Stomach (tissue), 19 donors: ENCODE measurements around the gene SNX19. TPM values are rescaled to one million over a fixed set of nuclear protein-coding genes. Genes with fewer than 3 reads are reported as not detected.

Experiments
- DNase-seq, 2 donors: peaks; one replicate each; pipeline versions ENCODE4 v3.0.0 to v3.0.0-alpha.2; 2013 to 2019
- H3K27ac ChIP-seq, 5 donors: fragments of 200-600 bp in 4 of 5; sonication (generic) in 4 of 5; one replicate each; pipeline ENCODE4 v1.5.1; 2013 to 2019; ENCODE audit warnings: mild to moderate bottlenecking in 1 of 5, moderate library complexity in 1 of 5
- H3K27me3 ChIP-seq, 3 donors: fragments of 200-600 bp; sonication (generic); one replicate each; pipeline ENCODE4 v1.5.1; 2017 to 2019; ENCODE audit warnings: mixed run types in 1 of 3
- H3K36me3 ChIP-seq, 4 donors: fragments of 200-600 bp; sonication (generic); 1 replicate in 3 of 4; 2 replicates in 1 of 4; pipeline ENCODE4 v1.5.1; 2016 to 2019
- H3K4me1 ChIP-seq, 4 donors: fragments of 200-600 bp; sonication (generic); one replicate each; pipeline ENCODE4 v1.5.1; 2016 to 2019
- H3K4me3 ChIP-seq, 4 donors: fragments of 200-600 bp; sonication (generic) in 3 of 4; one replicate each; pipeline ENCODE4 v1.5.1; 2016 to 2019; ENCODE audit warnings: mild to moderate bottlenecking in 1 of 4
- H3K9me3 ChIP-seq, 4 donors: fragments of 200-600 bp; sonication (generic); one replicate each; pipeline ENCODE4 v1.5.1; 2016 to 2019
- CTCF ChIP-seq, 7 experiments: fragments of 450-650 bp in 4 of 7; fragments of 200-600 bp in 3 of 7; sonication (generic) in 3 of 7; IDR thresholded peaks; one replicate each; pipeline ENCODE4 v1.5.1; 2016 to 2019; ENCODE audit warnings: antibody characterized with exemption in 7 of 7, control low read depth in 2 of 7, mild to moderate bottlenecking in 1 of 7
- EP300 ChIP-seq: sonication (generic); formaldehyde crosslinking; IDR thresholded peaks from one replicate; pipeline ENCODE4 v1.6.1; 2017; ENCODE audit warnings: antibody characterized with exemption
- POLR2A ChIP-seq, 4 donors: fragments of 450-650 bp; IDR thresholded peaks; one replicate each; pipeline ENCODE4 v1.6.1; 2016; ENCODE audit warnings: antibody characterized with exemption in 4 of 4, control low read depth in 2 of 4, mild to moderate bottlenecking in 1 of 4, moderate library complexity in 1 of 4
- POLR2AphosphoS5 ChIP-seq, 3 donors: sonication (generic); formaldehyde crosslinking; IDR thresholded peaks; one replicate each; pipeline ENCODE4 v1.6.1; 2016; ENCODE audit warnings: antibody characterized with exemption in 3 of 3
- WGBS, 5 donors: extraction: QIAGEN DNeasy Blood & Tissue Kit in 3 of 5; methylation state at CpG; one replicate each; pipeline versions ENCODE4 v1.1.5 to v1.1.7; 2013 to 2018; 5-methylcytosine and 5-hydroxymethylcytosine counted together
- intact Hi-C: fragments of 100-400 bp; cut with DNase I; formaldehyde crosslinking; loops from one replicate; pipeline ENCODE4 v1.15.1; 2023; ENCODE audit warnings: low total_unique reads
- long read RNA-seq, 10 donors: transcript quantifications; one replicate each; lab custom pipeline, GENCODE V29; 2026
- polyA plus RNA-seq, 3 donors: library from polyadenylated mRNA; stranded (reverse); fragments of 200-250 nt; gene quantifications; one replicate each; pipeline ENCODE4 v1.2.3, GENCODE V29; 2013
- total RNA-seq, 5 donors: library from RNA; depleted of rRNA; stranded (reverse); fragments of >200 nt; gene quantifications; one replicate each; pipeline versions ENCODE4 v1.1.0 to v1.2.3, GENCODE V29; 2014 to 2016
- donor health status: healthy with polysubstance abuse.
- donor health status: Bipolar disorder and iron deficiency.
- donor health status: healthy.

SNX19 gene
- total RNA-seq (100 to 1,000 TPM in 1 of 5 donors, 10 to 100 TPM in 4; 45.5 to 173 (median 80.4) TPM), polyA plus RNA-seq (10 to 100 TPM in 2 of 3 donors, 1 to 10 TPM in 1; 8.7 to 11.6 (median 11.3) TPM)
- long read RNA-seq, donor 1, full-length matches to known transcripts: 2 of 2 reads
- long read RNA-seq, donor 1, partial matches to known transcripts: 0 of 2 reads
- long read RNA-seq, donor 1, other reads (novel, unspliced or antisense): 0 of 2 reads
- long read RNA-seq, donor 2: 0 reads
- long read RNA-seq, donor 3, full-length matches to known transcripts: 1 of 1 reads
- long read RNA-seq, donor 3, partial matches to known transcripts: 0 of 1 reads
- long read RNA-seq, donor 3, other reads (novel, unspliced or antisense): 0 of 1 reads
- long read RNA-seq, donor 4, partial matches to known transcripts: 0 of 1 reads
- long read RNA-seq, donor 4, other reads (novel, unspliced or antisense): 0 of 1 reads
- long read RNA-seq, donor 5, full-length matches to known transcripts: 3 of 3 reads
- long read RNA-seq, donor 5, partial matches to known transcripts: 0 of 3 reads
- long read RNA-seq, donor 5, other reads (novel, unspliced or antisense): 0 of 3 reads
- long read RNA-seq, donor 6, full-length matches to known transcripts: 5 of 5 reads
- long read RNA-seq, donor 6, partial matches to known transcripts: 0 of 5 reads
- long read RNA-seq, donor 6, other reads (novel, unspliced or antisense): 0 of 5 reads
- long read RNA-seq, donor 7, full-length matches to known transcripts: 2 of 2 reads
- long read RNA-seq, donor 7, partial matches to known transcripts: 0 of 2 reads
- long read RNA-seq, donor 7, other reads (novel, unspliced or antisense): 0 of 2 reads
- long read RNA-seq, donor 8, partial matches to known transcripts: 0 of 1 reads
- long read RNA-seq, donor 8, other reads (novel, unspliced or antisense): 0 of 1 reads
- long read RNA-seq, donor 9: 0 reads
- long read RNA-seq, donor 10, partial matches to known transcripts: 0 of 1 reads
- long read RNA-seq, donor 10, other reads (novel, unspliced or antisense): 0 of 1 reads

- H3K36me3 ChIP-seq: peaks cover 0 to 36% (median 32%) of the 10 kb centered on the region in 4 donors
- TF ChIP-seq POLR2AphosphoS5 (IDR thresholded peaks at IDR 0.05) (peak; percentile 95 to 97 (median 96)), EP300 (no peak), CTCF (IDR thresholded peaks at IDR 0.05) (peak in 5 of 7 experiments; percentile 78 to 96 (median 89)), POLR2A (IDR thresholded peaks at IDR 0.05) (peak in 2 of 4 donors; percentile 34 to 70)
- peak; percentile 95 to 97 for DNase-seq
- H3K27me3 ChIP-seq: no peaks in the 10 kb centered on the region
- peak within 1 kb of the TSS; percentile 83 to 96 (median 89) for H3K27ac ChIP-seq
- H3K4me3 ChIP-seq: peak within 1 kb of the TSS; percentile 66 to 94 (median 88)
- no peaks in the 10 kb centered on the region for H3K9me3 ChIP-seq
- intact Hi-C loops: no loop called here
- H3K4me1 ChIP-seq: peaks cover 22 to 46% (median 36%) of the 10 kb centered on the region in 4 donors
- WGBS, 5 donors: 0 to 2% (median 1%) methylated on average over 26 to 72 of the region's 72 CpGs
Measured at GRCh38 chr11:130916238-130916855, at the start of gene SNX19. Gene SNX19, minus strand, starts transcription at chr11:130916479. Its CDS starts 540 bp downstream, at chr11:130915939.

GRCh38 chr11:130964058-130964792 is 47.9 kb upstream of the SNX19 start:
- no peak for TF ChIP-seq POLR2A (IDR thresholded peaks at IDR 0.05)
- TF ChIP-seq CTCF (IDR thresholded peaks at IDR 0.05): no peak
- TF ChIP-seq POLR2AphosphoS5 (IDR thresholded peaks at IDR 0.05): no peak
- TF ChIP-seq EP300: no peak
- Histone ChIP-seq H3K4me1 (no peaks in the 10 kb centered on the region), H3K4me3 (no peak overlapping the region), H3K9me3 (peaks cover 0 to 19% (median 11%) of the 10 kb centered on the region in 4 donors), H3K36me3 (no peaks in the 10 kb centered on the region), H3K27ac (no peak overlapping the region), H3K27me3 (no peaks in the 10 kb centered on the region)
- intact Hi-C loops: no loop called here
- DNase-seq: no peak
- WGBS, 5 donors: 76 to 79% (median 78%) methylated on average over 6 of the region's 6 CpGs

- DNase-seq: no peak
- Histone ChIP-seq H3K9me3 (no peaks in the 10 kb centered on the region), H3K36me3 (no peaks in the 10 kb centered on the region), H3K4me1 (no peaks in the 10 kb centered on the region), H3K27ac (no peak overlapping the region), H3K27me3 (no peaks in the 10 kb centered on the region), H3K4me3 (no peak overlapping the region)
- TF ChIP-seq EP300 (no peak), POLR2A (IDR thresholded peaks at IDR 0.05) (no peak), CTCF (IDR thresholded peaks at IDR 0.05) (no peak), POLR2AphosphoS5 (IDR thresholded peaks at IDR 0.05) (no peak)
- intact Hi-C loops: no loop called here
- WGBS, 5 donors: 73 to 82% (median 80%) methylated on average over 6 of the region's 6 CpGs
Measured at GRCh38 chr11:130947889-130948288, 31.6 kb upstream of the SNX19 start.
